ENCODE measurements around the gene ATXN1.

Gene ATXN1

DNA sequence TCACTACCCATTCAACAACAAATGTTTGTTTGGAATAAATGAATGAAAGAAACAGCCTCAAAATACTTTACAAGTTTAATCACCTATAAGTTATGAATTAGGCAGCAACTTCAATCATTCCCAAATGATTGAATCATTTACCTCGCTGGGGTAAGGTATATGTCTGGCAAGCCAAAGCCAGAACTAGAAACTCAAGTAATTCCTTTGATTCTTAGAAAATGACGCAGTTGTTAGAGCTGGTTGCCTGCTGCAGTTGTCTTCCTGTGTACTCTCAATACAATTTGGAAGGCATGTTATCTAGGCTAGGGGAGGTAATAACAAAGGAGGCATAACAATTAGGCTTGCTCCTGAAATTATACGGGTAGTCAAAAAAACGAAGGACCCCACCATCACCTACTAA lies 160.6 kb downstream of the ATXN1 start:
- no peak for ATAC-seq

DNA sequence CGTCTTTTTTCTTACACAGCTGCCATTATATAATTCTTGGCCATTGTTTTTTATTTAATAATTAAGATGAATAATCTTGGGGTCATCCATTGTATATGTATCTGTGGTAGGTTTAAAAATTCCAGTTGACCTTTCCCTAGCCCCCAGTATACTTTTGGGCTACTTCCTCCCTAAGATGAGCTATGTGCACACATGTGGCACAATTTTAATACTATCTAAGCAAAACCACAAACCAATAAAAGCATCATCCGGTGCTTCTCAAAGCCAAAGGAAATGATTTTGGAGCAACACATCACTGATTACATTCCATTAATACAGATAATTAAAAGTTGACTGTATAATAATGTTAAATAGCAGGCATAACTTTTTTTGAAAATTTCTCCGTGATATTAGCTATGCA lies 161.2 kb downstream of the ATXN1 start:
- no peak for ATAC-seq

DNA sequence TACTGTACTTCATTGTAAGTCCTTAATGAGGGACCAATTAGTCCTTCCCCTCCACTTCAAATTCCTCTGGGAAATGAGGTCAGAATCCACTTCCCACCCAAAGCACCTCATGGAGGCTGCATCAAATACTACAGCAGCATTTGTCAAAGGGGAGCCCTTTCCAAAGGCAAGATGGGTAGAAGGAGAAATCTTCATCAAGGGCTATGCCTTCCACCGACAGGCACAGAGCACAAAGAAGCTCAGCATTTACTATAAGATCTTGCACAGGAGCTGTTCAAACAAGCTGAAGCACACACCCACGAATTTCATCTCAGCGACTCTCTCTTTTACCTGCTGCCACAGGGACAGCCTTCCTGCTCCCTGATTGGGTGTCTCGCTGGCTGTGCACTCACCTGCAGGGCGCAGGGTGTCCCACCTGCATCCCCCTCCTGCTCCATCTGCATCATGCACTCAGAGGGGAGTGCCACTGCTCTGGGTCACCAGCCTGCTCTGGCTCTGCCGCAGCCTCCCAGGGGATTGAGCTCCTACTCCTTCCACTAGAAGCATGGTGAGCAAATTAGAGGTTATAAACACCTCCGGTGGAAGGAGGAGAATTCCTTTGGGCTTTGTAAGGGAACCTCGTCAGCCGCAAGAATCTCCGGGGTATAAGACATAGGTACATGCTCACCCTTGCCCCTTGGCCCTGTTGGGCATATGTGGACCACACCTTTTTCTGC lies 164.5 kb downstream of the ATXN1 start:
- no peak for ATAC-seq

DNA sequence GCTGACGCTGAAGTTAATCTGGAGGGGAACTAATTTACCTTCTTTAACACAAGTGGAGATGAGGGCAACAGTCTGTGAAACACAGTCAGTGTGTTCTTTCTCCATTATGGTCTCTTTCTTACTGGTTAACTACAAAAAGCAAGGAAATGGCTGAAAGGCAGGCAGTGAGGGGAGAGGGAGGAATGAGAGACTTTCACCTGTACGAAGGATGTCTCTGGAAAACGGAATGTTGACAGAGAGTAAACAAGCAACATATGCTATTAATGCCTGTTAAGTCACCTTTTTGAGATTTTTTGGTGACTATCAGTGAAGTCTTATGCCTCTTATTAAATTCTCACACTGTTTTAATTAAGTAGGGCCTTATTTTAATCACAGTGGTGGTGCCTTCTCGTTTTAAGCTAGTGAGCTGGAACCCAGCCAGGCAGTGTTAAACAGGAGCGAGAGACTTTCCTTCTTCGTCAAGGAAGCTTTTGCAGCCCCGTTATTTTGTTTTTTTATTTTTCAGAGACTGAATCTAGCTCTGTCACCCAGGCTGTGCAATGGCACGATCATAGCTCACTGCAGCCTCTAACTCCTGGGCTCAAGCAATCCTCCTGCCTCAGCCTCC lies 165.6 kb downstream of the ATXN1 start:
- no peak for ATAC-seq

DNA sequence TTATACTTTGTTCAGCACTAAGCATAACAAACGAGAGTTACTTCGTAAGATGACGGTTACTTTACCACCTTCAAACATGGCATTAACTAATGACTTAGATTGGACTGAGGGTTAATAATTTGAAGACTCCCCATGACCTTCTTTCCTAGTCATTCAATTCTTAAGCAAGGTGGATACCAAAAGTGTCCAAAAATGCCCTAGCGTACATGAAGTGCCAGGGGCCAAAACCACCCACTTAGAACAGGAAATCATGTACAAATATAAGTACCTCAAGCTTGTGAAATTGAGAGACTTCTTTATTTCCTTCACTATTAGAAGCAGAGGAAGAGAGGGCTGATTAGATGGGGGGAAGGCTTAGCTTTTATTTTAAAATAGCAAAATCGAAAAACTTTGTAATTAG lies 166.4 kb downstream of the ATXN1 start:
- ATAC-seq = no peak

DNA sequence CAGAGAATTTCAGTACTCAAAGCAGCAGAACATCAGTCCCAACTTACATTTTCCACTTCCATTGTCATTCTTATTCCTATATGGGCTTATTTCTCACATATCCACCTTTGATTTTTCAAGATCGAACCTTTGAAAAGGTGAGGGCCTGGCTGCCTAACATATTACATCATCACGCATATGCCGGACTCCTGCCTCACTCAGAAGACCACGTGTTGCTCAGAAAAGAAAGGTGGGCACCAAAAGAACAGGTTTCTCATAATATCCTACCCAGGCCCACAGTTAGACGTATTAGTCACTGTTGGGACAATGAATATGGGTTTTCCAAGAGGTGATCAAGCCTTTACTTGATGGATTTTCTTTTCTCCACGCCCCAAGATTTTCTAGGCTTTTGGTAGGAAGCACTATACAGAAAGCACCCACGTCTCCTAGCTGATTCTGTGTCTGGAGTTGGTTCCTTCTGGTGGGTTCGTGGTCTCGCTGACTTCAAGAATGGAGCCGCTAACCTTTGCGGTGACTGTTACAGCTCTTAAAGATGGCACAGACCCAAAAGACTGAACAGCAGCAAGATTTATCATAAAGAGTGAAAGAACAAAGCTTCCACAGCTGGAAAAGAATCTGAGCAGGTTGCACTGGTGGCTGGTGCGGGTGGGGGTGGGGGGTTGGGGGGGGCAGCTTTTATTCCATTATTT lies 168.9 kb downstream of the ATXN1 start:
- no peak for ATAC-seq

DNA sequence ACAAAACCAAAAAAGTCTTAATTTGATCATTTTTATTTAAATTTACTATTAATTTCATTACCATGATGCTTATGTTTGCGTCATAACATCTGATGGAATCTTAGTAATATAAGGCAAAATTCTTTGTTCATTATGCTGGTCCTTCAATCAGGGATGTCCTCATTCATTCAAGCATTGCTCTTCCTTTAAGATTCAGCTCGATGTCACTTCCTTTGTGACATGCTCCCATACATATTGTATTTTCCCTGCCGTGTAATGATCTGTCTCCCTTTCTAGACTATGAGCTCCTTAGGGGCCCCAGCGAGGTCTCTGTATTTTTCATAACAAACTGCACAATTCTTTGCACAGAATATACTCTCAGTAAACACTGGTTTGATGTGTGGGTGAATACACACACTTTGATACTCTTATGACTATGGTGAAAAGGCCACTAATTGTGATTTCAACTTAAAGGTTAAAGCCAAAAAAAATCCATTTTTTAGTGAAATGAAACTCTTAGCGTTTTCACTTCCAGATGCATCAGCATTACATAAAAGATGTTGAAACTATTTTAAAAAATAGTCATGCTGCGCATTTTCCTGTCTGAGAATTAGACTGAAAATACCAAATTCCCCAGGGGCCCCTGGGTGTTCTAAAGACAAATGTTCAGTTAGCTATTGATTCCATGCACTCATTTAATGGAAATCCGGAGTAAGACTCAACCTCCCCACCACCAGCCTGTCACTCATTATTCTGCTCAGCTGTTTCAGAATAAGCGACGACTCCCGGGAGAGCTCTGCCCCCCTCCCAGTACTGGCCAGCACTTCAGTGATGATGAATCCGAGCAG lies 169.7 kb downstream of the ATXN1 start:
- peak; percentile 87 for ATAC-seq

DNA sequence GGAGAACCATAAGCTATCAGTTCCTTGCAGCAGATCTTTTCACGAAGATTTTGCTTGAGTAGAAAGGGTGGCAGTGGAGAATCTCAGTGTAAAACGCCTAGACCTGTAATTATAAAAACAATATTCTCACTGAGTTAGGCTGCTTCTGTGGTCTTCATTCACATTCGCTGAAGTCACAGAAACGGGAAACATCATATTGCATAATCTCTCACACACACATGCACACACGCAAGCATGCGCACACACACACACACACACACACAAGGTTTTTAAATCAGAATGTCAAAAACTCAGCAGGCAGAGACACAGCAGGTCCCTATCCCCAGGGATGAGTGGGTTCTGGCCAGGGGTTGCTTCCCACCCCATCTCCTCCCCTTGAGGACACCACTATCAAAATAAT lies 175.5 kb downstream of the ATXN1 start:
- ATAC-seq = no peak

DNA sequence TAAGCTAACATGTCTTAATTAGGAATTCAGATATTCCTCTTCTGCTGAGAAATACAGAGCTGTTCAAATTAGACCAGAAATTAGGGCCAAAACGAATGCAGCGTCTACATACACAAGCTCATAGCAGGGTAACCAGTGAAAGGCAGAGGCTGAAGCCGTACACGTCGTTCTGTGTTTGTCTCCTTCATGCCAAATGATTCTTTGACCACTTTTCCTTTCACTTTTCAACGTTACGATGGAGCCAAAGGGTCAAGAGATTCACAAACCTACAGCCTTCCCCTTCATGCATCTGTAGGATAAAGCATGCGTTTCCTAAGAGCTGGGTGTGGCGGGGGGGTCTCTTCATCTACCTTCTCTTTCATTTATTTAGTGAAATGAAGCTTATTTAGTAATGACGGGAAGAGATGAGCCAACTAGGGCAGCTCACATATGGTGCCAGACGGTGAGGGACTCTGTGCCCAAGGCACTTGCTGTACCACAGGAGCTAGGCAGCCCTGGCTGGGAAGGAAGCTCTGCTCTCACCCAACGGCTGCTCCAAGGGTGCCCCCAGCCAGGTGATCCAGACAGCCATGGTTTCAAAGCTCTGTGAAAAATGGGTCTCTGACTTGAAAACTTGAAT lies 178.0 kb downstream of the ATXN1 start:
- ATAC-seq = no peak

DNA sequence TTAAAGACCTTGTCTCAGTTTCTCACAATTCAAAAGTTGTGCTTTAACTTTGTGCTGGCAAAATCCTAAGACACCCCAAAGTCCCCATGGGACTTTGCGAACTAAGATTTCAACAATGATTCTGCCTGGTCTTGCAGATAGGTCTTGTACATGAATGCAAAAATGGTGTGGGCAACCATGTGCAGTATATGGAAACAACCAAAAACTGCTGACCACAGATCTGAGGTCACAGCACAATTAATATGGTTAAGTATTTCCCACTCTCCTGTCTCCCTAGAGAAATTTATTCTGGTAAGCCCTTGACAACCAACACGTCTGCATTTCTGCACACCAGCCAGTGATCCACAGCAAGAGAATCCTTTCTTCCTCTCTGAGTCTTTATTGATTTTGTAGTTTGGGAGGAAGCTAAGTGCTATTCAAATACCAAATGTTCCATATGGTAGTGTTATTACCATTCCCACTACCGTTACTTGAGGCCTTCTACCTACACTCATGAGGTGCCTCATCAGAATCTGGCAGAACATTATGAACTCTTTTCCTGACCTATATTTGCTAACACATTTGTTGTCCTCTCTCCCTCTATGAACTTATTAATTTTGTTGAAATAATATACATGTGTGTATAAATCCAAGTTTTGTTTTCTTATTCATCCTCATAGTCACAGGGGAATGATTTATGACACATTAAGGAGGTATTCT lies 178.7 kb downstream of the ATXN1 start:
- no peak for ATAC-seq

DNA sequence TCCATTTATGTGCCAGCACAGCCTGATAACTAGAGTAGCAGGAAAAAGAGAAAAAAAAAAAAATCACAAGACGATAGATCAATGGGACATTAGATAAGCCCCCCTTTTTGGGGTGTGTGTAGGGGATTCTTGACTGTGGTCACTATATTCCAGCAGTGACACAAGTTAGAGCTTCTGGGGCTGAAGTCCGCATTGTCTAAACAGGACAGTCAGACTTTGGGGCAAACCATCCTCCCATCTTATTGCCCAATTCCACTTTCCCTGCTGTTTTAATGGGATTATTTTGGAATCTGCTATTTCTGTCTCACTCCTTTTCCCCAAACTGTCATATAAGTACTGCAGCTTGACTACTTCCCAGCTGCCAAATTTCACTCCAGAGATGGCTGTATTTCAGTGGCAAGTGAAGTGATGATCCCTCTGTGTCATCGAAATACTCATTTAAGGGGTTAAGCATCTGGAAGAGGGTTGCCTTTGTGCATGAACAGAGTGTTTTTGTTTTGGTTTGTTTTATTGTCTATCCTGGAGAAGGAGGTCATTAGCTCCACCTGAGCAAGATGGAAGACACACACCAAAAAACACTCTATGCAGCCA lies 182.5 kb downstream of the ATXN1 start:
- no peak for ATAC-seq

DNA sequence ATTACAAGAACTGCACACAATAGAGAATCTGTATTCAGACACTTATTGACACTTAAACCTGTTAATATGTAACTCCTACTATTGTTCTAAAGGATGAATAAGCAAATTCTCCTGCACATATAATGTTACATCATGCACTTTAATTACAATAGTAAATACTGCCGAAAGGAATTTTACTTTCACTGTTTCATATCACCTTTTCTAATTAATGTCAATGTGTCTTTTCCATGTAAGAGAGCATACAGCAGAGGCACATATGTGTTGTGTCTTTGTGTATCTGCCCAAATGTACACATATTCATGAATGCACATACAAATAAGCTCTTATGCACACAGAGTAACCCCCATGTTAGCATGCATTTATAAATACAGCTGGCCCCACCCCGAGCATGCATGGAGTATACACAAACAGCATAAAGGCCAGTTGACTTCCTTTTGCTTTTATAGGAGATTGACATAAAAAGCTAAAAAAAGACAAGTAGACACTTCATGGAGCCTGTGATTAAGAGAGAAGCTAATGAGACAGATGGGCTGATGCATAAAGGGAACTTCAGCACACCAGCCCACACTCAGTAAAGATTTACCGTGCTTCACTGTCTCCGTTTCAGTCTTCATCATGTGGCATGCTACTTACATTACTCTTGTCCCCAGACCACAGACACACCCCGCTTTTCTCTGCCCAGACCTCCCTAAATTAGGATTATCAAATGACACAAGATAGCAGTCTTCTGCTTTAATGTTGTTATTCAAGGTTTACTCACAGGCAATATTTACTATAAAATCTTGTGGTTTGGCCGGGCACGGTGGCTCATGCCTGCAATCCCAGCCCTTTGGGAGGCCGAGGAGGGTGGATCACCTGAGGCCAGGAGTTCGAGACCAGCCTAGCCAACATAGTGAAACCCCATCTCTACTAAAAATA lies 184.6 kb downstream of the ATXN1 start:
- peak in 1 of 2 donors; percentile 41 for ATAC-seq

DNA sequence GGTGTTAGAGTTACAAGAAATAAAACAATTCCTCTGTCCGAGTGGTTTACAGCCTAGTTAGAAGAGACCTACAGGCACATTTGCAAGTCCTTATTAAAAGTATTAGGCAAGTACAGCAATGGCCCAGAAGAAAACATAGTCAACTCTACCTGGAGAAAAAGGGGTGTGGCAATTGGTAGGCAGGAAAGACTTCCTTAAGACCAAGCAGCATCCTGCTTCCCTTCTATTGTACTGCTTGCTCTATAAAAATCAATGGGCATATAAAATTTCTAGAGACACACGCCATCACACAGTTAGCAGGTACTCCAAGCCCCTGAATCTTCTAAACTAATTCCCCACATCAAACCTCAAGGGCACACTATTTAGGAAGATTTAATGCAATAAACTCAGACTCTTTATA lies 185.6 kb downstream of the ATXN1 start:
- ATAC-seq = no peak

DNA sequence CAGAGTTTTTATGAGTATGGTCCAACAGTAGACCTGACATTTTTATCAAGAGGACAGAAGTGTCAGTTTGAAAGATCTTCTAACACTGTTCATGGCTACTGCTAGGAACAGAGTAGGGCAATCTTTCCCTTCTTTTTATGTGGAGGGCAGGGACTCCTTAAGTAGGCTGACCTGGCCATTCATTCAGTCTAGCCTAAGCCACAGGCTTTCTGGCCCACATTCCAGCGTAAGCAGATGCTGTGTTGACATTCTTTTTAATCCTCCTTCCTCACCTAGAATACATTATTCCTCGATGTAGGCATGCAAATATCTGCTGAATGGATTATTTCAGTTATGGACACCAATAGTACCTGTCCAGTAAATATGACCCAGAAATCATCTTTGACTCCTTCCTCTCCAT lies 188.3 kb downstream of the ATXN1 start:
- ATAC-seq = no peak

DNA sequence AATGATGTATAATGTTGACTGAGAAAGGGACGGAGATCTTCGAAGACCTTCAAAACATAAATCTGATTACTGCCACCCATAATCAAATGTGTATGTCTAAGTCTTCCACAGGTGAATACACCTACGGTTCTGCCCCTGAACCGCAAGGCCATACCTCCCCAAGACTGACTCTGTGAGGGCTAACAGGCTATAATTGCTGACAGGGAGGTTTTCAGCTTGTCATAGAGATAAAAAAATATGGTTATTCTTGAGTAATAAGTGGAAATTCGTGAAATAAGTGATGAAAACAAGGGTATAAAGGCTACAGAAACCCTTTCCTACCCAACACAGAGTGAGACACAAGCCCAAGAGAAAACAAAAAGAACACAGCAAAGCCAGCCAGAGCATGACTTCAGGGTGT lies 188.9 kb downstream of the ATXN1 start:
- no peak for ATAC-seq

DNA sequence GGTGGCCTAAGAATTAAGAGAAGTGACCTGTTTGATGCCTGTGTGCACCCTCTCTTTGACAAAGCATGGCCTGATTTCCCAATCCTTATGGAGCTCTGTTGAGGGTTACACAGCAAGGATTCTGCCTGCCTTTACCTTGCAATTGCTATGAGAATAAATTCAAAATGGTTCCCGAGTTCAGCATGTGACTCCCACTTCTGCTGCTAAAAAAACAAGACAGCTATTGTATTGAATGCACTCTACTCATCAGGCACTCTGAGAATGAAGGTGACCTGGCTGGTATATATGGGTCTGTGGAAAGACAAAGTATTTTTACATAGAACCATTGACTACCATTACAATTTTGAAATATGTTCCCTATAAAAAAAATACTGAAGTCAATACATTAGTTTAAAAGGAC lies 190.3 kb downstream of the ATXN1 start:
- no peak for ATAC-seq

DNA sequence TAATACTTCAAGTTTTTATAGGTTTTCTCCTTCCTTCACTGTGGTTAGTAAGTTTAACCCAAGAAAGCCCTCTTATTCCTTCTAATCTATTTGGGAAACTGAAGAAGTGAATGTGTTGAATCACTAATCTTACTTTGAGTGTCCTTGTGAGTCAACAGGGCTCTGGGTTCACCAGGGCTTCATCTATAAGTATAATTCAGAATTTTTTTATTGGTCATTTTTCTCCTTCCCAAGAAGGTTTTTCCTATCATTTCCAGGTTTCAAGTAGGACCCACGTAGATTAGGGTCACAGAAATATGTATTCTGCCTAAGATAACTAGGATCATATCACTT lies 191.1 kb downstream of the ATXN1 start:
- no peak for ATAC-seq

DNA sequence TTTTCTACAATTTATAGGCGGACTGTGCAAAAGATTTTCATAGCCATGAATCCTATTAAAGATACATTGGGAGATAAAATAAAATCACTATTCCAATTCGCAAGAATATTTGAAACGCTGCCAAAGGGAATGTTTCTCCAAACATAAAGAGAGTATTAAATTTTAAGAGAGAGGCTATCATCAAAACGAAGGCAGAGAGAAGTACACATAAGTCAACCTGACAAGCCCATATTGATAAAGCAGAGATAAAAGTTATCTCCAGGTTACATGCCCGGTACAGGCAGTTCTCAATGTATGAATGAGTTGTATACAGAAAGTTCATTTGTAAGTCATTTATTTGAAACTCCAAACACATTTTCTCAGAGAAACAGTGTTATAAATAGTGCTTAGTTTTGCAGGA lies 193.1 kb downstream of the ATXN1 start:
- ATAC-seq = no peak

DNA sequence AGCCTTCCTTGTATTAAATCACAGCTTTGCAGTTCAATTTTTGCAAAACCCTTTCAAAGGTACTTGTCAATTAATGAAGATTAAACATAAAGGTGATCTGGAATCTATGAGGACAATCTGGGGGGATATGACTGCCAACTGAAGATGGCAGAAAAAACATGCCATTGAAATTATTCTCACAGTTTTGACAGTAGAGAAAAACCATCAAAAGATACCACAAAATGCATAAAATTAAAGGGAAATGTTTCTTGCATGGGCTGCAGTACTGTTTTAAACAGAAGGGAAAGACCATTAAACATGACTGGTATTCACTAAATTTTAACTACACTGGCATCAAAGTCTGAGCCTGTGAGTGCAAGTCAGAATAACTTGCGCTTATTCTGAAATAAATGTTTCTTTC lies 194.2 kb downstream of the ATXN1 start:
- ATAC-seq = no peak

DNA sequence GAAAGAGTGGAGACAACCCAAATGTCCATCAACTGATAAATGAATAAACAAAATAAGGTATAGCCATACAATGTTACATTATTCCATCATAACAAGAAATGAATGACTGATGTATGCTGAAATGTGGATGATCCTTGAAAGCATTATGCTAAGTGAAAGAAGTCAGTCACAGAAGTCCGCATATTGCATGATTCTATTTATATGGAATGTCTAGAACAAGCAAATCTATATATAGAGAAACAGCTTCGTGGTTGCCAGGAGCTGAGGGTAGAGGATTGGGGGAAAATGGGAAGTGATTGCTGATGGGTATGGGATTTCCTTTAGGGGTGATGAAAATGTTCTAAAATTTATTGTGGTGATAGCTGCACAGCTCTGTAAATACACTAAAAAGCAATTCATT lies 196.8 kb downstream of the ATXN1 start:
- no peak for ATAC-seq
